Stimulated activated CD4-positive, alpha-beta T cell treated with anti-CD3 and anti-CD28 coated beads, Interleukin-2, amount 100 ng/mL, for 24 hours (primary cell): ENCODE measurements around the gene C20orf204.

Experiments
- DNase-seq, 2 donors: peaks; one replicate each; pipeline ENCODE4 v3.0.0-alpha.2; 2020

The C20orf204 gene

DNA sequence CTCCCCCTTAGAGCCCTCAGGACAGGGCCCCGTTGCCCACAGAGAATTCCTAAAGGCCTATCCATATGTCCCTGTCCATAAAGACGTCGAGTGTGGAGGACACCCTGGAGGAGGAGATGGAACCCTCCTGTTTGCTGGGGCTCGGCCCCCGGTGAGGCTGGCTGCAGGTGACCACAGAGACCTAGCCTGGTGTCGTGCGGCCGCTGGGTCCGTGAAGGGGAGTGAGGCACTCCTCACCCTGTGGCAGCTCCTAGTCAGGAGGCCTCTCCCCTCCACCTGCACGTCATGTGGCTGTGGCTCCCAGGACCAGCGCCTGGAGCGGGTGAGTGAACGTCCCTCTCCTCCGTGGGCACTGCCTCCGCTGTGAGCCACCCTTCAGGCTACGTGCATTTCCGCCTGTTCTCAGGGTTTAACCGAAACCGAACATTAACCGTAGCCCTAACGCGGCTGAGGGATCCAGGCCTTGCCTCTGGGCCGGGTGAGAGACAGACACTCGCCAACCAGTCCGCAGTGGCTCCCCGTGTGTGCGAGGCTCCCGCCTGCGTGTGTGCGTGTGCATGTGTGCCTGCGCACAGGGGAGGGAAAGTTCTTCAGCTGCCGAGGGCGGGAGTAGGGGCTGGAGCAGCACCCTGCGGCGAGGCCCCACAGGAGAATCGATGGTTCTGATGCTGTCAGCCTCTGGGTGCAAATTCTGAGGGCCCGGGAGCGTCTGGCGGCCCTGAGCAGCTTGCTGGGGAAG is 21.1 kb downstream of the C20orf204 start:
- no peak for DNase-seq

DNA sequence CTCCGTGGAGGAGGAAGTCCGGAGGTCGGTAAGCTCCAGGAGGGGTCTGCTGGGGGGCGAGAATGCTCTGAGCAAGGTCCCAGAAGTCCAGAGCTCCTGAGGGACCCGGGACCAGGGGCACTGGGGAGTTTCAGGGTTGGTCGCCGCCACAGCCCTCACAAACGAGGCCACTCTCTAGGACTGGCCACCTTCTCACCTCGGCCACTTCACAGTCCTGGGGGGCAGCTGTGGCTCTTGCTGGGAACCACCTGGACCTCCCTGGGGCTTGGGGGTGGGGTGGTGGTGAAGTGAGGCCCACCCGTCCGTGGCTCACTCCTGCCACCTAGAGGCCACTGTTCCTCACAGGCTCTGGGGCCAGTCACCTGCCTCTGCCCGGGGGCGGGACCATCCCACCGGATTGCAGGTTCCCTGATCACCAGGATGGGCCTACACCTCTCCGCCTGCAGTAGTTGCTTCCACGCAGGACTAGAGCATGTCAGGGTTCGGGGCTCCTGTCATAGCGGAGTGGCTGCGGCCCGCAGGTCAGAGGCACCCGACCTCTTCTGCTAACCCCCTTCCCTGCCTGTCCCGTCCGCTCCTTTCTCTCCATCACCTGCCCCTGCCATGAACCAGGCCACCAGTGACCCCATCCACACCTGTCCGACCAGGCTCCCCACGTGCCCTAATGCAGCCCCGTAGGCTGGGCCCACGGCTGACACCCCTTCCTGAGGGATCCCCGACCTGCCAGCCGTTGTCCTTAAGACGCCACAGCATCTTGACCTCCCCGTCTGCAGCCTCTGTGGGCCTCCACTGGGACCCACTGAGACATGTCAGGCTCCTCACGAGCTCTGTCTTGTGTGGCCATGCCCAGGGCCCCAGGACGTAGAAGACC is 21.9 kb downstream of the C20orf204 start:
- DNase-seq = peak; percentile 89 to 90

DNA sequence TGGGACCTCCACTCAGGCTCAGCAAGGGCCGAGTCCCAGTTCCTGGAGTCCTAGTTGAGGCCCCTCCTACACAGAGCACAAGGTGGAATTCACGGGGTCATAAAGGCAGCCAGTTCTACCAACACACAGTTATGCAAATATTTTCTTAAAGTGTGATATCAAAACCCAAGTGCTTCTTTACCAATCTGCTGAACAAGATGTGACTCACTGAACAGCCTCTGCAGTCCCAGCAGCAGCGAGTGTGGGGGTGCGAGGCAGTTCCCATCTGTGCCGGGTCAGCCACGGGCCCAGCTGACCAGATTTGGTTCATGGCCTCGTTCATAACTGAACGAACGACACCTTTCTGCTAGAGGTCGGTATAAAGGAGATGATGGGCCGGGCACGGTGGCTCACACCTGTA is 22.6 kb downstream of the C20orf204 start:
- DNase-seq = no peak

DNA sequence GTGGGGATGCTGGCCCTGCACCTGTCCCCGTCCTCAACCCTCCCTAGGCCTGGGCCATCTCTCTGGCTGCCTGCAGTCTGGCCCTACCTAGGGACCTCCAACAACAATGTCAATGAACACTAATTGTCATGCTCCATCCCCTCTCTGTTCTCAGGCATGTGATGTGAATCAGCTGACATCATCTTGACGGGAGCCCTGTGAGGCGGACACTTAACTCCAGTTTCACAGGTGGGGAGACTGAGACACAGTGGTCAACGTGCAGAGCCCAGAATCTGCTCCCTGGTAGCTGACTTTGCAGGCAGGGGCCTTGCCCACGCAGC is 26.3 kb downstream of the C20orf204 start:
- DNase-seq = no peak

DNA sequence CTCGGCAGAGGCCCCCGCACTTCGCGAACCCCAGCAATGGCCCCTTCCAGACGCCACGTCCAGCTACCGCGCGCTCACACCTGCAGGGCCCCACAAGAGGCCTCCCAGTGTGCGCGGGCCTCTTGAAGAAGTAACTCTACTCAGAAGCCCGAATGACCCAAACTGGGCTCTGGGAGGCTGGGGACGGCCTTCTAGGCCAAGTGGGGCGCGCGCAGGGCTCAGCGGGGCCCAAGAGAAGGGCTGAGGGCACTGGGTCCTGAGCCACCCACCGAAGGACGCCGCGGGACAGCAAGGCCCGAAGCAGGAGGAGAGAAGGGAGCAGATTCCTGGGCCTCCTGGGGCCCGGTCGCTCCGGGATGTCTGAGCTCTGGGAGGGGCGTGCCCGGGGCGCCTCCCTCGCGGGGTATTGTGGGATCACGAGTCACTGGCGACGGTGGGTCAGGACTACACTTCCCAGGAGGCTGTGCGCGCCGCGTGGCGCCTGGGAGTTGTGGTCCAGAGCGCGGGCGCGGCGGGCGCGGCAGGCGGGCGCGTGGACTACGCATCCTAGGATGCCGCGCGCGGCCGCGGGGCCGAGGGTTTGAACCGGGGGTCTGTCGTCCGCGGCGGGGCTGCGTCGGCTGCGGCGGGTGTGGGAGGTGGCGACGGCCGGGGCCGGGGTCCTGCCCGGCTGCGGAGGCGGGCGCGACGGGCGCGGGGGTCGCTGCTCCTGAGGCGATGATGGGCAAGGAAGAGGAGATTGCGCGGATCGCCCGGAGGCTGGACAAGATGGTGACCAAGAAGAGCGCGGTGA is 26.8 kb downstream of the C20orf204 start, which contains the start of gene TCEA2:
Gene TCEA2 (plus strand): TSS at position 603 of the 793 bp plus-strand sequence. CDS start 115 bp downstream, at position 718.
- DNase-seq = peak; percentile 95 to 97

DNA sequence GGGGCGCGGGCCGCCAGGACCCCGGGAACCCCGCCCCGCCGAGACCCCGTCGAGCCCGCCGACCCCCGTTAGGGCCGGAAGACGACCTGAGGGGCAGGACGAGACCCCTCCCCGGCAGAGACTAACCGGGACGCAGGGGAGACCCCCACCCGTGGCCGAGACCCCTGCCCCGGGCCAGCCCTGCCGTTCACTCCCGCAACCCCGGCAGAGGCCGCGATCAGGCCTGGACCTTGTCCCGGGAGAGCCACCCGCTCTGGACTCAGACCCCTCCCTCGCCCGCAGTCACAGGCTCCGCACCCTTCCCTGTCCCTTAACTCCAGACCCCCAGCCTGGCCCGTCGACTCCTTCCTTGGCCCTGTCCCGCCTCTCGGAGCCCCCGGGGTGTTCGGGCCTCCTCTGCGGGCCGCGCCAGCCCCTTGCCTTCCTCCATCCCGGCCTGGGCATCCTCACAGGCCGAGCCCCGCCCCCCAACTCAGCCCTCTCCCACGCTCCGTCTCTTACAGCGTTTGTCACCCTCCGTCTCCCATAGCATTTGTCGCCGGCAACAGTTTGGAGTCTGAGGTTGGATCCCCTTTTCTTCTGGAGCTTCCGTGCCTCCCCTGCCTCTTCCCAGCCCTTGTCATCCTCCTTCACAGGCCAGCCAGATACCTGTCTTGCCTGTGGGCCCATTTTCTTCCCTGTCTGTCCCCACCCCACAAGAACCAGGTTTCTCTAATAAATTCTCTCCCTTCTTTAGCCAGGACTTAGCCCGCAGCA is 27.6 kb downstream of the C20orf204 start:
- DNase-seq = peak; percentile 60 to 64

DNA sequence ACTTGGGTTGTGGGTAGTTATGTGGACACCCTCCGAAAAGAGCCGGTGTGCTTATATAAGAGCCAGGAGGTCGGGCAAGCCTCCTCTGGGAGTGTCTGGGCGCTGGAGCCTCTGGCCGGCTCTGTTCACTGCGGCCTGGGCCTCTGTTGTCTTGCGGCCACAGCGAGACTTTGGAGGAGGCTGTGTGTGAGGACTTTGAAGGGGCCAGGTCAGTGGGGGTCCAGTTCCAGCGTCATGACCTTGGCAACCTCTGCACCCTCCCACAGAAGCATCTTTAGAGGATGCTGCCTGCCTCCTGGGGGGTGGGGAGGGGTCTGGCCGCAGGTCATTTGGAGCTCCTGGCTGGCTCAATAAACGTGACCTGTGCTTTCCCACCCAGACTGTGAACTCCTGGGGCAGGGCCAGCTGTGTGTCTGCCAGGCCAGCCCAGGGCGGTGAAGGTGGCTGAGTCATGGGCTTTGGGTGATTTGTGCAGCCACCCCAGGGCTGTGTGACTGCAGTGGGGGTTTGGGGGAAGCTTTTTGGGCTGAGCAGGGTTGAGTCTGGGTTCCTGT is 28.2 kb downstream of the C20orf204 start:
- no peak for DNase-seq

DNA sequence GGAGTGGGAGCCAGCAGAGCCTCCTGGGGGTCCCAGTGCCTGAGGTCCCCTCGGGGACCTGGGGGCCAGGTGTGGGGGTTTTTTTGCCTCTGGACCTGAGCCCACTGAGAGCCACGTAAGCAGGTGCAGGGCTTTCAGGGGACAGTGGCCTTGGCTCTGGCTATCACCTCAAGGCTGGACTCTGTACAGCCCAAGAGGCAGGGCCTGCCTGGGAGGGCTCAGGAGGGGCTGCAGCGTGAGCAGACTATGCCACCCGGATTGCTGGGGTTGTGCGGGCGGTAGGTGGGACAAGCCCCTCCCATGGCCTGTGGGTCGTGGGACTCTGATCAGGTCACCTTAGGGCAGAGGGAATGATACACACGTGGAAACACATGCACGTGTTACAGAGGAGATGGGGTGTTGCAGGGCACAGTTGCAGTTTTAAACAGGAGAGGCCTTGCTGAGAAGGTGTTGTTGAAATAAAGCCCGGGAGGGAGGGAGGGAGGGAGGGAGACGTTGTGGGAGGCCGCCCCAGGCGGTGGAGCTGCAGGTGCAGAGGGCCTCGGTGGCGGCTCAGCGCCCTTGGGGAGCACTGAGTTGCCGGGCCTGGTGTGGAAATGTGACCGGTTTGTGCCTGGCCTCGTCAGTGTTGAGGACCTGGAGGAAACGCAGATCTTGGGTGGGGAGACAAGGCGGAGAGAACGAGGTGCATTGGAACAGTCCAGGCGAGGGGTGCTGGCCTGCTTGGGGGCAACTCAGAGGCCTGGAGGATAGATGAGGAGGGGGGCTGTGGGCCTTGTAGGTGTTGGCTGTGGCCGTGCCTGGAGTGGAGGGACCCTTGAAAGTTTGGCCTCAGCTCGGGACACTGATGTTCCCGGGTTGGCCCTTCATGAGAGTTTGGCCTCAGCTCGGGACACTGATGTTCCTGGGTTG is 29.3 kb downstream of the C20orf204 start:
- DNase-seq = no peak

DNA sequence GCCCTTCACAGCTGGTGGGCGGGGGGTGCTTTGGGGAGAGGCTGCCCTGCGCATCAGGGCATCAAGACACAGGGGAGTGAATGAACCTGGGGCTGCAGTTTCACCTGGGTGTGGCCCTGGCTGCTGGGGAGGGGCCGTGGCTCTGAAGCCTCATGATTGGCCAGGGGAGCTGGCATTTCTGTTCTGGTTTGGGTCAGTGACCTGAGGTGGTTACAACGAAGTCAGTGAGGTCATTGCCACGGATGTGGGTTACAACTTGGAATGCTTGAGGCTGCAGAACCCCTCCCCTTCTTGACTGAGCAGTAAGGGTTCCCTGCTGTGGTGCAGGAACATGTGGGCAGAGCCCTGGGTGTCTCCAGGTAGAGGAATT is 30.0 kb downstream of the C20orf204 start:
- peak; percentile 43 to 62 for DNase-seq

DNA sequence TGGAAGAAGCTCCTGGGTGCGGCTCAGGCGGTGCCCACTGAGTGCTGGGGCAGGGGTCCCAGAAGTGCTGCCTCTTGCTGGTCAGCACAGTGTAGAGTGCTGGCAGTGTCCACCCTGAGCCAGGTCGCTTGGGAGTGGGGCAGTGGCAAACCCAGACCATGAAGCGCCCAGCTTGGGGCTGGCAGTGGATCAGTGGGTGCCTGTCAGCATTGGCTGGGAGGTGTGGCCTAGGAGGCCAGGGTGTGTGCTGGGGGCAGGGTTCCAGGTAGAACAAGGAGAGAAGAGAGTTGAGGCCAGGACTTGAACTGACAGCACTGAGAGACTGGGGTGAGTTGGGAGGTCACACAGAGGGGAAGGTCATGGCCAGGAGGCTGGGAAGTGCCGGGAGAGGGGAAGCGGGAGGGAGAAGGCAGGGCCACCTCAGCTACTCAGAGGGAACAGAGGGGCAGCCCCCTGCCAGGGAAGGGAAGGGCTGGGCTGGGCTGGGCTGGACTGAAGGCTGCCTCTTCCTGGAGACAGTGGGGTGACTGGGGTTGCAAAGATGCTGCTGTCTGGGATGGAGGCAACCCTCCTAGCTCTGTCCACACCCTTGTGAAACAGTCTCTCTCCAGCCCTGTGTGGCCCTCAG is 31.1 kb downstream of the C20orf204 start:
- DNase-seq = no peak

DNA sequence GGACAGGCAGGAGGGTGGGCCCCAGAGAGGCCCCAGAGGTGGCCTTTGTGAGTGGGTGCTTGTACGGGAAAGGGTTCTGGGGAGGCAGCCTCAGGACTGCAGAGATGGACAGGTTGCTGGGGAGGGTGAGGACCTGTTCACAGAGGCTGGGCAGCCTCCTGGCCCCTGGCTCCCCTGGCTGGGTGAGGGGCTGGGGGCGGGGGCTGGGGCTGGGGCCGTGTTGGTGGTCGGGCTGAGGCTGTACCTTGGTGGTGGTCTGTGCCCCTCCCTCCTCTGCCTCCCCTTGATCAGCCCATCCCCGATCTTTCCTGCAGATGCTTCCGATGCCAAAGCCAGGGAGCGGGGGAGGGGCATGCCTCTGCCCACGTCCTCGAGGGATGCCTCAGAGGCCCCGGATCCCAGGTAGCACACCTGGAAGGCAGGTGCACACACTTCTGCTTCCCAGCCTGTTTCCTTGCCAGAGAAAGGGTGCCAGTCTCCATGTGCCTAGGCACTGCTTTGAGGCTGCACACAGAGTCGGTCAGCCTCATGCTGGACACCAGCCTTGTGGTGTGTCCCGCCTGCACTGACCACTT is 31.8 kb downstream of the C20orf204 start:
- no peak for DNase-seq

DNA sequence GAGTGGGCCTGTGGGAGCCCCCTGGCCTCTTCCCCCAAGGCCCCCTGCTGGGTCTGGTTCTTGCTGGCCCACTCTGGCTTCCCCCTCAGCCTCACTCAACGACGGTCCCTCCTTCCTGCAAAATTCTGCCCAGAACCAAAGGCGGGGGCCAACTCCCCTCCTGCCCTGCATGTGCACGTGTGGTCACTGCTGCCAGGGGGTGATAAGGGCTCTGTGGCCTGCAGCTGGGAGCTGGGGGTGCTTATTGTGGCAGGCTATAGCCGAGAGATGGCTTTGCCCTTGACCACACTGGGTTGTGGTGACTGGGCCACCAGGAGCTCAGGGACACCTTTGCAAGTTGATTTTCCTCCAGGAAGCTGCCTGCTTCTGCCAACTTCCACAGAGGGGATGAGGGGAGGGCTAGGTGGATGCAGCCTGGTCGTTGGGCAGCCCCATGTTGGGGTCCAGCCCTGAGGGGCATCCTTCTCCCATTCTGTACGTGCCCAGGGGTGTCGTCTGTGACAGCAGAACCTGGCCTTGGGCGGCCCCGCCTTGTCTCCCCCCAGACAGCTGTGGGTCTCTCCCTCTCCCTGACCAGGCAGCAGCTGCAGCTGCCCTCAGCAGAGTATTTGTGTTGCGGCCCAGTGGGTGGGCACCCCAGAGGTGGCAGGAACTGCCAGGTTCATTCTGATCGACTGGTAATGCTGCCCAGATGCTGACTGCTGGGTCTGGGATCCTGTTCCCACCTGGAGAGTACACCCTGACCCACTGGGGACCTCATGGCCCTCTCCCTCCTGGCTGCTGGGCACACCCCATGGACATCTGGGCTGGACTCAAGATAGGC is 32.6 kb downstream of the C20orf204 start:
- DNase-seq = no peak

DNA sequence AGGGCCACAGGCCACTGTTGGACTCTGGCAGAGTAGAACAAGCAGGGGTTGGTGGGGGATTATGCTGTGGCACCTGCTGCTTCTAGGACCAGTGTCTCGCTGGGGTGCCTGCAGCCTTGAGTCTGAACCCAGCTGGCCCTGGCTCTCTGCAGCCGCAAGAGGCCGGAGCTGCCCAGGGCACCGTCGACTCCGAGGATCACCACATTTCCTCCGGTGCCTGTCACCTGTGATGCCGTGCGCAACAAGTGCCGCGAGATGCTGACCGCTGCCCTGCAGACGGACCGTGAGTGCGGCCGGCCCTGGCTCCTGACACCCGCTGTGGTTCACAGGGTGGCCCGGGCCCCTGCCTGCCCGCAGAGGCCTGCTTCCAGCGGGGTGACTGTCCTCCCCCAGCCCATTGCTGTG is 33.2 kb downstream of the C20orf204 start:
- no peak for DNase-seq

DNA sequence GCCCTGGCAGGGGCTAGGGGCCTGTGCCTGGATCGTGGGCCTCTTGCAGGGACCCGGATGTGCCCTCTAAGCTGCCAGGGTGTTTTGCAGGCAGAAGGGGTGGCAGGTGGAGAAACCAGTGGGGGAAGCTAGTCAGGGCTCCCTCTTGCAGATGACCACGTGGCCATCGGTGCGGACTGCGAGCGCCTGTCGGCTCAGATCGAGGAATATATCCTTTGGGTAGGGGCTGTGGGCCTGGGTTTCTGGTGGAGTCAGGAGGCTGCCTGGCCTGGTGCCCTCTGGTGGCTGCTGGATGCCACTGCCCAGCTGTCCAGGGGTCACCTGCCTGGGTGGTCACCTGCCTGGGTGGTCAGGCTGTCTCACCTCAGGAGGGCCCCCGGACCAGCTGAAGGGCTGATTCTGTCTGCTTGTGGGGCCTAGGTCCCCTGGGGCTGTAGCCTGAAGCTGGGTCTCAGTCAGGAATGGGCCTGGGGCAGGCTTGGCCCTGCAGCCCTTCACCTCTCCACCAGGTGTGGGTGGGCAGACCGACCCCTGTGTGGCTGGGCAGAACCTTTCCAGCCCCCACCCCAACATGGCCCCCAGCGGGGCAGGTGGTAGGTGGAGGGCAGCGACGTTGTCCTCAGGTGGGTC is 33.7 kb downstream of the C20orf204 start:
- DNase-seq = peak in 1 of 2 donors; percentile 44

DNA sequence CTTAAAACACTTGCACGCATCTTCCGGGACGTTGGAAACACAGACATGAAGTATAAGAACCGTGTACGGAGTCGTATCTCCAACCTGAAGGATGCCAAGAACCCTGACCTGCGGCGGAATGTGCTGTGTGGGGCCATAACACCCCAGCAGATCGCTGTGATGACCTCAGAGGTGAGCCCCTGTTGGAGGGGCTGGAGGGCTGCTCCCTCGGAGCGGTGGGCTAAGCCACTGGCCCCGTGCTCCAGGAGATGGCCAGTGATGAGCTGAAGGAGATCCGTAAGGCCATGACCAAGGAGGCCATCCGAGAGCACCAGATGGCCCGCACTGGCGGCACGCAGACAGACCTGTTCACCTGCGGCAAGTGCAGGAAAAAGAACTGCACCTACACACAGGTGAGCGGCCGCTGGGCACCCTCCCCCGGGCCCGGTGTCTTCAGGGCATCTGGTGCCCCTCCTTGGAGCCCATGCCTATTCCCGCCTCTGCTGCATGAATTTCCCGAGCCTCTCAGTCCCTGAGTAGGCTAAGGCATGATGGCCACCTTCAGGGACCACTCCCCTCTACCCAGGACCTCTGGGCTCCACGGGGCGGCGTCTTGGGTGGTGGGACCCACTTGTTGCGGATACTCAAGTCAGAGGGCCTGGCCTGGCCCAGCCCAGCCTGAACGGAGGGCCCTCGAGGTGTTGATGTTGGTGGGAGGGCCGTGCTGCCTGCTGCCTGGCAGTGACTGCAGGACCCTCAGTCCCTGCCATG is 34.4 kb downstream of the C20orf204 start:
- no peak for DNase-seq

DNA sequence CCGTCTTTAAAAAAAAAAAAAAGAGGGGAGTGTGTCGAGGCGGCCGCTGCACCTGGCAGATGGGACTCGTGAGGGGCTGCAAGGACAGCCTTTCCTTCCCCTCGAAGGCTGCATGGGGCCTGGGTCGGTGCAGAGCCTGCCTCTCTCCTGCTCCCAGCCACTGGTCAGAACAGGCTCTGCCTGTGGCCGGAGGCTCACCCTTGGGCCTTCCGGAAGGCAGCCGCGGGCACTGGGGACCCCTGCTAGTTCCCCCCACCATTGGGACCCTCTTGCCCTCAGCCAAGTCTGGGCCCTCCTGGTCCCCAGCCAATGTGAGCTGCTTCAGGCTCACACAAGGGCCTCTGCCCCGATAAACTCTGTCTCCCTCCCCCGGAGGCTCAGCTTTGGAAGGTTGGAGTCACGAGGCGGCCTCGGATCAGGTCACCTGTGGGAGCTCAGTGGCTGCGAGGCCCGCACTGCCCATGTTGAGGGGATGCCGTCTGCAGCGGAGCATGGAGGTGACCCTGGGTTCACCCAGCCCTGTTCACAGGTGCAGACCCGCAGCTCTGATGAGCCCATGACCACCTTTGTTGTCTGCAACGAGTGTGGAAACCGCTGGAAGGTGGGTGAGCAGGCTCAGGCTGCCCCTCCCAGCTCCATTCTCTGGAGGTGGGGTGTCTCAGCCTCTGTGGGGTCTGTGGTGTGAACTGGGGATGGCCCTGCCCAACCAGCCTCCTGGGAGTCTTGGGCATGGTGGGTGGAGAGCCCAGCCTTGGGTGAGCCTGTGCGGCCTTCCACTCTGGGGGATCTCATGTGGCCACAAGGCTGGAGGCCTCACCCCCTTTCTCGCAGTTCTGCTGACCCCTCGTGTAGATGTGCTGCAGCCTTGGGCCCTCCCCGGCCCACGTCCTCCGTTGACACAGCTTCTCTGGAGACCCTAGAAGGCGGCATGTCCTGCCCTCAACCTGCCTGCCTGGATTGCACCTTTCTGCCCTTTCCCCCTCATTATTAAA is 35.7 kb downstream of the C20orf204 start:
- no peak for DNase-seq
